Tibial nerve (tissue), 4 donors: Measurements from ENCODE around the gene L3MBTL4. TPM values are rescaled to one million over a fixed set of nuclear protein-coding genes. Genes with fewer than 3 reads are reported as not detected.

ENCODE experiments used
- DNase-seq, 2 donors: peaks; one replicate each; pipeline ENCODE4 v3.0.0-alpha.2; 2019; ENCODE audit warnings: low spot score in 2 of 2
- H3K27ac ChIP-seq, 4 donors: fragments of 200-600 bp; sonication (generic) in 3 of 4; one replicate each; pipeline ENCODE4 v1.5.1; 2017 to 2019; ENCODE audit warnings: mild to moderate bottlenecking in 1 of 4
- H3K27me3 ChIP-seq, 2 donors: fragments of 200-600 bp; sonication (generic) in 1 of 2; one replicate each; pipeline versions ENCODE4 v1.5.1 to v1.6.0; 2017 to 2019
- H3K36me3 ChIP-seq, 3 donors: fragments of 200-600 bp; sonication (generic); one replicate each; pipeline ENCODE4 v1.5.1; 2018 to 2019
- H3K4me1 ChIP-seq, 4 donors: fragments of 200-600 bp; sonication (generic) in 3 of 4; one replicate each; pipeline ENCODE4 v1.5.1; 2017 to 2019
- H3K4me3 ChIP-seq, 4 donors: fragments of 200-600 bp; sonication (generic) in 3 of 4; one replicate each; pipeline ENCODE4 v1.5.1; 2017 to 2019; ENCODE audit warnings: mild to moderate bottlenecking in 1 of 4, moderate library complexity in 1 of 4
- H3K9me3 ChIP-seq, 4 donors: fragments of 200-600 bp; sonication (generic) in 3 of 4; one replicate each; pipeline ENCODE4 v1.5.1; 2017 to 2019
- EP300 ChIP-seq, 2 donors: sonication (generic); formaldehyde crosslinking; IDR thresholded peaks; one replicate each; pipeline ENCODE4 v1.6.1; 2017; ENCODE audit warnings: antibody characterized with exemption in 2 of 2, mild to moderate bottlenecking in 1 of 2
- POLR2A ChIP-seq, 2 donors: fragments of 450-650 bp; IDR thresholded peaks; one replicate each; pipeline ENCODE4 v1.6.1; 2017; ENCODE audit warnings: antibody characterized with exemption in 2 of 2, mild to moderate bottlenecking in 2 of 2, moderate library complexity in 2 of 2
- WGBS, 2 donors: methylation state at CpG; one replicate each; pipeline ENCODE4 v1.1.5; 2018; 5-methylcytosine and 5-hydroxymethylcytosine counted together
- total RNA-seq, 4 donors: library from RNA; depleted of rRNA; stranded (reverse); fragments of >200 nt; gene quantifications; one replicate each; pipeline ENCODE4 v1.1.0, GENCODE V29; 2016
- TF ChIP-seq, protein P1 (sequence below), 5 experiments: fragments of 200-600 bp in 3 of 5; fragments of 450-650 bp in 2 of 5; sonication (generic) in 3 of 5; IDR thresholded peaks; one replicate each; pipeline ENCODE4 v1.5.1; 2016 to 2019; ENCODE audit warnings: antibody characterized with exemption in 5 of 5, mild to moderate bottlenecking in 3 of 5, moderate library complexity in 2 of 5

Gene L3MBTL4
- total RNA-seq, 4 donors from 2014 or later, result 6.3 to 9.0 (median 8.1) TPM

- TF ChIP-seq POLR2A (IDR thresholded peaks at IDR 0.05) (no peak), EP300 (IDR thresholded peaks at IDR 0.05) (no peak)
- TF ChIP-seq, protein P1, sequence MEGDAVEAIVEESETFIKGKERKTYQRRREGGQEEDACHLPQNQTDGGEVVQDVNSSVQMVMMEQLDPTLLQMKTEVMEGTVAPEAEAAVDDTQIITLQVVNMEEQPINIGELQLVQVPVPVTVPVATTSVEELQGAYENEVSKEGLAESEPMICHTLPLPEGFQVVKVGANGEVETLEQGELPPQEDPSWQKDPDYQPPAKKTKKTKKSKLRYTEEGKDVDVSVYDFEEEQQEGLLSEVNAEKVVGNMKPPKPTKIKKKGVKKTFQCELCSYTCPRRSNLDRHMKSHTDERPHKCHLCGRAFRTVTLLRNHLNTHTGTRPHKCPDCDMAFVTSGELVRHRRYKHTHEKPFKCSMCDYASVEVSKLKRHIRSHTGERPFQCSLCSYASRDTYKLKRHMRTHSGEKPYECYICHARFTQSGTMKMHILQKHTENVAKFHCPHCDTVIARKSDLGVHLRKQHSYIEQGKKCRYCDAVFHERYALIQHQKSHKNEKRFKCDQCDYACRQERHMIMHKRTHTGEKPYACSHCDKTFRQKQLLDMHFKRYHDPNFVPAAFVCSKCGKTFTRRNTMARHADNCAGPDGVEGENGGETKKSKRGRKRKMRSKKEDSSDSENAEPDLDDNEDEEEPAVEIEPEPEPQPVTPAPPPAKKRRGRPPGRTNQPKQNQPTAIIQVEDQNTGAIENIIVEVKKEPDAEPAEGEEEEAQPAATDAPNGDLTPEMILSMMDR (IDR thresholded peaks at IDR 0.05), result no peak
- WGBS, 2 donors, result 81 to 90% methylated on average over 7 of the region's 7 CpGs
- Histone ChIP-seq H3K4me3 (no peak overlapping the region), H3K4me1 (no peaks in the 10 kb centered on the region), H3K36me3 (no peaks in the 10 kb centered on the region), H3K9me3 (no peaks in the 10 kb centered on the region), H3K27ac (no peak overlapping the region), H3K27me3 (no peaks in the 10 kb centered on the region)
- no peak for DNase-seq
Measured at GRCh38 chr18:5939801-5940667, 474.7 kb downstream of the L3MBTL4 start.

GRCh38 chr18:5937795-5938194, 476.9 kb downstream of the L3MBTL4 start:
- no peaks in the 10 kb centered on the region for H3K4me1 ChIP-seq
- DNase-seq, result no peak
- no peaks in the 10 kb centered on the region for H3K9me3 ChIP-seq
- no peak overlapping the region for H3K4me3 ChIP-seq
- H3K36me3 ChIP-seq, result no peaks in the 10 kb centered on the region
- no peak for TF ChIP-seq EP300 (IDR thresholded peaks at IDR 0.05)
- TF ChIP-seq POLR2A (IDR thresholded peaks at IDR 0.05), result no peak
- TF ChIP-seq, protein P1 (IDR thresholded peaks at IDR 0.05), result no peak
- no peaks in the 10 kb centered on the region for H3K27me3 ChIP-seq
- H3K27ac ChIP-seq, result no peak overlapping the region
- WGBS, 2 donors, result 91 to 96% methylated on average over 3 of the region's 3 CpGs

DNA sequence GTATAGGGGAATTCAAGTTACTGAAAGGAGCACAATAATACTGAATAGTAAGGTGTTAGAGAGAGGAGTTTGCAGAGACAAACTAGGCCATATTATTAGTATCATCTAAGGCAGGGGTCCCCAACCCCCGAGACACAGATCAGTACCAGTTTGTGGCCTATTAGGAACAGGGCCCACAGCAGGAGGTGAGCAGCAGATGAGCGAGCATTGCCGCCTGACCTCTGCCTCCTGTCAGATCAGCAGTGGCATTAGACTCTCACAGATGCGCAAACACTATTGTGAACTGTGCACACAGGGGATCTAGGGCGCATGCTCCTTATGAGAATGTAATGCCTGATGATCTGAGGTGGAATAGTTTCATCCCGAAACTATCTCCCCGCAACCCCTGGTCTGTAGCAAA, 477.6 kb downstream of the L3MBTL4 start:
- no peaks in the 10 kb centered on the region for H3K36me3 ChIP-seq
- H3K27me3 ChIP-seq, result no peaks in the 10 kb centered on the region
- no peaks in the 10 kb centered on the region for H3K9me3 ChIP-seq
- H3K27ac ChIP-seq, result no peak overlapping the region
- WGBS, 2 donors, result 86 to 89% methylated on average over 7 of the region's 7 CpGs
- TF ChIP-seq, protein P1 (IDR thresholded peaks at IDR 0.05), result no peak
- TF ChIP-seq POLR2A (IDR thresholded peaks at IDR 0.05), result no peak
- no peak for TF ChIP-seq EP300 (IDR thresholded peaks at IDR 0.05)
- H3K4me1 ChIP-seq, result no peaks in the 10 kb centered on the region
- no peak overlapping the region for H3K4me3 ChIP-seq
- DNase-seq, result no peak

GRCh38 chr18:5930789-5931188, 483.9 kb downstream of the L3MBTL4 start:
- TF ChIP-seq, protein P1 (IDR thresholded peaks at IDR 0.05), result no peak
- TF ChIP-seq EP300 (IDR thresholded peaks at IDR 0.05), result no peak
- TF ChIP-seq POLR2A (IDR thresholded peaks at IDR 0.05), result no peak
- WGBS, 2 donors, result 40% methylated on average over 2 of the region's 2 CpGs
- Histone ChIP-seq H3K27ac (no peak overlapping the region), H3K4me3 (no peak overlapping the region), H3K9me3 (peaks cover 0 to 20% (median 0%) of the 10 kb centered on the region in 4 donors), H3K4me1 (no peaks in the 10 kb centered on the region), H3K36me3 (no peaks in the 10 kb centered on the region), H3K27me3 (no peaks in the 10 kb centered on the region)
- DNase-seq, result no peak

DNA sequence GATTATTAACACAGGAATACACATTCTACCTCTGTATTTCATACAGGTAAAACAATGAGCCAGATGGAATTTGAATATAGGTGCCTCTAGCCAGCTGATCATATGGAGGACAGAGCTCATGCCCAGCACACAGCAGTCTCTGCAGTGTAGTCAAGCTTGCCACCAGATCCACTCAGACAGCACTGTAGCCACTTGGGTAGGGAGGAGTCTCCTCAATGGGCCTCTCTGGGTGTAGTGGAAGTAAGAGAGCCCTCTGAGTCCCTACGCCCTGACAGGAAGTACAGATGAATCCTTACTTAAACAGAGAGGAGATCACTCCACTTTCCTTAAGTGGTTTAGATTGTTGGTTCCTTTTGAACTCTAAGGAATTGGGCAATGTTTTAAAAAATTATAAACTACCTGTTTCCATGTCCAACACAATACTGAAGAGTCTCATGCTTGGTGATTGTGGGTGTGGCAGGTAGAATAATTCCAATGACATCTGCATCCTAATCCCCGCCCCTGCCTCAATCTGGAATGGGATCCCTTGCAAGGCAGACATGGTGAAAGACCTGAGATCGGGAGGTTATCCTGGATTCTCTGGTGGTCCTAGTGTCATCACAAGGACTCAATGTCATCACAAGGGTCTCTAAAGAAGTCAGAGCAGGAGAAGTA, 496.4 kb downstream of the L3MBTL4 start:
- no peaks in the 10 kb centered on the region for H3K27me3 ChIP-seq
- no peak overlapping the region for H3K4me3 ChIP-seq
- no peak for DNase-seq
- no peaks in the 10 kb centered on the region for H3K9me3 ChIP-seq
- no peaks in the 10 kb centered on the region for H3K4me1 ChIP-seq
- H3K27ac ChIP-seq, result no peak overlapping the region
- TF ChIP-seq EP300 (IDR thresholded peaks at IDR 0.05), result no peak
- no peak for TF ChIP-seq POLR2A (IDR thresholded peaks at IDR 0.05)
- TF ChIP-seq, protein P1 (IDR thresholded peaks at IDR 0.05), result no peak
- no peaks in the 10 kb centered on the region for H3K36me3 ChIP-seq
- whole genome bisulfite sequencing, 2 donors, result 85 to 92% methylated on average over 3 of the region's 3 CpGs
